Stimulated activated CD4-positive, alpha-beta T cell treated with anti-CD3 and anti-CD28 coated beads, Interleukin-15, amount 100 ng/mL, for 48 hours (primary cell): ENCODE results near the gene PDIA2.

Source experiments
- DNase-seq, 2 donors: peaks; one replicate each; pipeline ENCODE4 v3.0.0-alpha.2; 2020; ENCODE audit warnings: low read depth in 2 of 2

Gene PDIA2

GRCh38 chr16:280552-280951, 2.4 kb upstream of the PDIA2 start, which contains the start of gene ARHGDIG:
Gene ARHGDIG, plus strand, starts transcription at chr16:280591. Its CDS starts 90 bp downstream, at chr16:280681.
- DNase-seq = no peak

- no peak for DNase-seq
Measured at GRCh38 chr16:280991-281659, 1.8 kb upstream of the PDIA2 start.

GRCh38 chr16:281660-282255, 1.2 kb upstream of the PDIA2 start:
- DNase-seq = no peak

- DNase-seq = no peak
Measured at GRCh38 chr16:282491-282890, 473 bp upstream of the PDIA2 start.

GRCh38 chr16:284204-285120, 1.5 kb downstream of the PDIA2 start:
- DNase-seq = no peak

- no peak for DNase-seq
Measured at GRCh38 chr16:285146-286055, 2.4 kb downstream of the PDIA2 start.

GRCh38 chr16:286491-287297, 3.7 kb downstream of the PDIA2 start:
- DNase-seq = no peak

- DNase-seq = no peak
Measured at GRCh38 chr16:287298-287811, 4.4 kb downstream of the PDIA2 start.

GRCh38 chr16:287981-288920, 5.3 kb downstream of the PDIA2 start:
- DNase-seq = no peak

- DNase-seq = no peak
Measured at GRCh38 chr16:289395-289997, 6.5 kb downstream of the PDIA2 start.

GRCh38 chr16:290015-290680, 7.2 kb downstream of the PDIA2 start:
- DNase-seq = no peak

GRCh38 chr16:290681-291405, 7.9 kb downstream of the PDIA2 start:
- DNase-seq = no peak

GRCh38 chr16:291539-291938, 8.6 kb downstream of the PDIA2 start:
- no peak for DNase-seq

- DNase-seq = no peak
Measured at GRCh38 chr16:293043-293775, 10.2 kb downstream of the PDIA2 start.

- DNase-seq = no peak
Measured at GRCh38 chr16:296276-296675, 13.3 kb downstream of the PDIA2 start.

GRCh38 chr16:296806-297510, 14.0 kb downstream of the PDIA2 start:
- DNase-seq = no peak
